Activated B cell treated with CpG ODN at 0.5 μM for 24 hours (primary cell): ENCODE measurements around the gene MLN. TPM values are rescaled to one million over a fixed set of nuclear protein-coding genes. Genes with fewer than 3 reads are reported as not detected.

Experiments
- ATAC-seq: fragments of 200-7000 bp; cut with Tn5 transposase; one replicate; pipeline ENCODE4 v1.10.0; 2021; ENCODE audit warnings: low read depth, mild to moderate bottlenecking, moderate library complexity
- CTCF ChIA-PET: fragments of 350-600 bp; sonication (Branson Sonifier 250); formaldehyde crosslinking; loops from one replicate; lab custom pipeline; 2021; ENCODE audit warnings: antibody characterized with exemption; lab: Charles Lee
- POLR2A ChIA-PET: fragments of 350-600 bp; sonication (Branson Sonifier 250); formaldehyde crosslinking; loops from one replicate; lab custom pipeline; 2021; ENCODE audit warnings: antibody characterized with exemption; lab: Charles Lee
- DNase-seq: peaks from one replicate; pipeline ENCODE4 v3.0.0; 2022
- H3K27ac Mint-ChIP-seq: one replicate; pipeline ENCODE4 v1.8.0; 2020; ENCODE audit warnings: mixed read lengths
- H3K27me3 Mint-ChIP-seq: one replicate; pipeline ENCODE4 v1.8.0; 2021; ENCODE audit warnings: mixed read lengths
- H3K36me3 Mint-ChIP-seq: one replicate; pipeline ENCODE4 v1.8.0; 2021; ENCODE audit warnings: low read depth, mixed read lengths
- H3K4me1 Mint-ChIP-seq: one replicate; pipeline ENCODE4 v1.8.0; 2021; ENCODE audit warnings: mixed read lengths
- H3K4me3 Mint-ChIP-seq: one replicate; pipeline ENCODE4 v1.8.0; 2020; ENCODE audit warnings: mild to moderate bottlenecking, mixed read lengths
- H3K9me3 Mint-ChIP-seq: one replicate; pipeline ENCODE4 v1.8.0; 2020; ENCODE audit warnings: mixed read lengths
- intact Hi-C: fragments of 100-400 bp; cut with micrococcal nuclease; formaldehyde crosslinking; loops from one replicate; pipeline ENCODE4 v1.15.1; 2024
- total RNA-seq: library from RNA; stranded (reverse); gene quantifications from 2 replicates; pipeline ENCODE4 v1.2.3, GENCODE V29; 2022
- TF ChIP-seq, protein P1 (sequence below): fragments of 200-600 bp; IDR thresholded peaks from one replicate; pipeline ENCODE4 v1.8.0; 2022; ENCODE audit warnings: antibody characterized with exemption, mild to moderate bottlenecking

MLN gene
- total RNA-seq, 1 donor from 2014 or later, result not detected

DNA sequence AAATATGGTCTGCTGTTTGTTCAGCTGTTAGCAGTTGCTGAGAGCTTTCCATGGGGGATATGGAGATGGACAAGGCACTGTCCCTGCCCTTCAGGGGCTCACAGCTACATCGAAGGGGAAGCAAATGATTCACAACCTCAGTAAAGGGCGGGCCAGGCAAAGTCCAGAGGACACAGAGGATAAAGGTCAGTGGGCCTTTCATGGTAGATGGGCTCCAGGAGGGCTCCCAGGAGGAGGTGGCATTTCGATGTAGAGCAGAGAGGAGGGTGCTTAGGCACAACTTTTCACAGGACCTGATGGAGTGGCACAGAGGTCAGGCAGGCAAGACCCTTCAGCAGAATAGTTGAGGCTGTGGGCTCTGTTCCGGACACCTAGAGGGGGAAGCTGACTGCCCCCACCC lies 15.2 kb upstream of the MLN start:
- no peak overlapping the region for H3K27ac Mint-ChIP-seq
- TF ChIP-seq, protein P1, sequence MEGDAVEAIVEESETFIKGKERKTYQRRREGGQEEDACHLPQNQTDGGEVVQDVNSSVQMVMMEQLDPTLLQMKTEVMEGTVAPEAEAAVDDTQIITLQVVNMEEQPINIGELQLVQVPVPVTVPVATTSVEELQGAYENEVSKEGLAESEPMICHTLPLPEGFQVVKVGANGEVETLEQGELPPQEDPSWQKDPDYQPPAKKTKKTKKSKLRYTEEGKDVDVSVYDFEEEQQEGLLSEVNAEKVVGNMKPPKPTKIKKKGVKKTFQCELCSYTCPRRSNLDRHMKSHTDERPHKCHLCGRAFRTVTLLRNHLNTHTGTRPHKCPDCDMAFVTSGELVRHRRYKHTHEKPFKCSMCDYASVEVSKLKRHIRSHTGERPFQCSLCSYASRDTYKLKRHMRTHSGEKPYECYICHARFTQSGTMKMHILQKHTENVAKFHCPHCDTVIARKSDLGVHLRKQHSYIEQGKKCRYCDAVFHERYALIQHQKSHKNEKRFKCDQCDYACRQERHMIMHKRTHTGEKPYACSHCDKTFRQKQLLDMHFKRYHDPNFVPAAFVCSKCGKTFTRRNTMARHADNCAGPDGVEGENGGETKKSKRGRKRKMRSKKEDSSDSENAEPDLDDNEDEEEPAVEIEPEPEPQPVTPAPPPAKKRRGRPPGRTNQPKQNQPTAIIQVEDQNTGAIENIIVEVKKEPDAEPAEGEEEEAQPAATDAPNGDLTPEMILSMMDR, result no peak
- intact Hi-C loops, result no loop called here
- no peak for ATAC-seq
- no peaks in the 10 kb centered on the region for H3K9me3 Mint-ChIP-seq
- H3K4me3 Mint-ChIP-seq, result no peak overlapping the region
- no peaks in the 10 kb centered on the region for H3K36me3 Mint-ChIP-seq
- no peak for DNase-seq
- no peaks in the 10 kb centered on the region for H3K4me1 Mint-ChIP-seq
- H3K27me3 Mint-ChIP-seq, result peaks cover 31% of the 10 kb centered on the region
- POLR2A ChIA-PET, result no interaction called here
- CTCF ChIA-PET, result no interaction called here

DNA sequence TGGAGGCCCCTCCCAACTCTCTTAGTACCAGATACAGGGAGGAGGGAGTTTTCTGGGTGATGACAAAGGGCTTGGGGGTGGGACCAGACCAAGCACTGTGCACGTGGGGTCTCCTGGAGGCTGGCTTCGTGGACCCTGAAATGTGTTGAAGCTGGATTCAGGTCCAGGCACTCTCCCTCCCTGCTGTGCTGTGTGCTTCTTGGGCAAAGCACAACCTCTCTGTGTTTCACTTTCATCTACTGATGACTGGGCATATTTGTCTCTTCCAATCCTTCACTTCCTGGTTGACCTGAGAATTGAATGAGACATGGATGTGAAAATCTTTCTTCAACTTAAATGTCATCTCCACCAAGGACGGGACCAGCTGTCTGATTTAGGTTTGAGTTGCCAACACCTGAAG lies 14.5 kb upstream of the MLN start:
- ChIA-PET CTCF (no interaction called here), POLR2A (no interaction called here)
- Mint-ChIP-seq H3K9me3 (no peaks in the 10 kb centered on the region), H3K4me1 (no peaks in the 10 kb centered on the region), H3K27ac (no peak overlapping the region), H3K36me3 (no peaks in the 10 kb centered on the region), H3K4me3 (no peak overlapping the region), H3K27me3 (peaks cover 34% of the 10 kb centered on the region)
- TF ChIP-seq, protein P1, result no peak
- ATAC-seq, result no peak
- DNase-seq, result no peak
- intact Hi-C loops, result no loop called here

DNA sequence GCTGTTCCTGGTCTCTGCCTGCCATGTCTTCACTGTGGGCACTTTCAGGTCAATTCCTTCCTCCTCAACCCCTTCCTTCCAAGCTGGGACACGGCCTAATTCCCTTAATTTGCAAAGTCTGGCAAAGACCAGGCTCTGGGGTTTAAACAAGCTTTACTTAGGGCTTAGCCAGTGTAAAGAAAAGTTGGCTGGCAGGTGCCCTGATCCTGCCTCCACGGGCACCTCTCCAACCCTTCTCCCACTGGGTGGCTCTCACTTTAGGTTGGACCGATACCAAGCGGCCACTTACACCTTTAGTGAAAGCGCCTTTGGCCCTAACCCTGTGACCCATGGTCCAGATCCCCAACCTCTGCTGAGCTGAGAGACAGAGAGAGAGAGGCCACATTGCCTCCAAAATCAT lies 13.7 kb upstream of the MLN start:
- no peaks in the 10 kb centered on the region for H3K36me3 Mint-ChIP-seq
- H3K27me3 Mint-ChIP-seq, result peaks cover 31% of the 10 kb centered on the region
- no peak overlapping the region for H3K27ac Mint-ChIP-seq
- POLR2A ChIA-PET, result no interaction called here
- H3K9me3 Mint-ChIP-seq, result no peaks in the 10 kb centered on the region
- no peak overlapping the region for H3K4me3 Mint-ChIP-seq
- intact Hi-C loops, result no loop called here
- DNase-seq (no peak), ATAC-seq (no peak)
- no peaks in the 10 kb centered on the region for H3K4me1 Mint-ChIP-seq
- CTCF ChIA-PET, result no interaction called here
- TF ChIP-seq, protein P1, result no peak

DNA sequence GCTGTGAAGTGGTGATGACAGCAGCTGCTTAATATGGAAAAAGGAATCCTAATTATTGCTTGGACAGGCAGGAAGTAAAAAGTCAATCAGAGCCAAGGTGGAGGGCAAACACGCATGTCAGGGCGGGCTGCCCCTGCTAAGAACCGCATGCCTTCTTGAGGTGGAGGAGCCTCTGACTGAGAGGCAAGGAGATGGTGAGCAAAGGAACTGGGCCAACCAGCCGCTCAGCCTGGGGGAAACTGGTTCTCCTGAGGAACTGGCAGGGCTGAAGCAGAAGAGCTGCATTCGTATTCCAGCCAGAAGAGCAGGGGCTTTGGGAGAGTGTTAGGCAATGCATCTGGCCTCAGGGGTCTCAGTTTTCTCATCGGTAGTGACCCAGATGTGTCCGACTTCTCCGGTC lies 13.1 kb upstream of the MLN start:
- Mint-ChIP-seq H3K4me3 (no peak overlapping the region), H3K27ac (no peak overlapping the region), H3K27me3 (peaks cover 37% of the 10 kb centered on the region), H3K4me1 (no peaks in the 10 kb centered on the region), H3K36me3 (no peaks in the 10 kb centered on the region), H3K9me3 (no peaks in the 10 kb centered on the region)
- no peak for DNase-seq
- ChIA-PET POLR2A (no interaction called here), CTCF (no interaction called here)
- ATAC-seq, result no peak
- TF ChIP-seq, protein P1, result no peak
- intact Hi-C loops, result no loop called here

DNA sequence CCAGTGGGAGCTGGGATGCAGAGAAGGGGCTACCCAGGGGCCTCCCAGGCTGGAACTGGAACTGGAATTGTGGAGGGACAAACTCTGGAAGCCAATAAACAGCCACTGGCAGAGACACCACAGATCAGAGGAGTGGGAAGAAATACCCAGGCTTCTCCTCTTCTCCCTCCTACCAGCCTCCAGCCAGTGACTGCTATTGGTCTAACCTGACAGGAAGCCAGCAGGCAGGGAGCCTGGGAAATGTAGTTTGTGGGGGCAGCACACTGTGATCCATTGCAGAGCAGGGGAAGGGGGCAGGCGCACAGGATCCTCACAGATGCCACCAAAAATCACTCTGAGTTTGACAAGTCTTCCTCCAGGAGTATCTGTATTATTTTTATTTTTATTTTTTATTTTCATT lies 12.1 kb upstream of the MLN start:
- H3K4me3 Mint-ChIP-seq, result no peak overlapping the region
- CTCF ChIA-PET, result no interaction called here

More for the DNA sequence above, 12.1 kb upstream of the MLN start:
- Mint-ChIP-seq H3K4me1 (no peaks in the 10 kb centered on the region), H3K9me3 (no peaks in the 10 kb centered on the region), H3K27ac (no peak overlapping the region), H3K36me3 (no peaks in the 10 kb centered on the region), H3K27me3 (peaks cover 45% of the 10 kb centered on the region)
- intact Hi-C loops, result no loop called here
- DNase-seq (no peak), ATAC-seq (no peak)
- TF ChIP-seq, protein P1, result no peak
- POLR2A ChIA-PET, result no interaction called here
